Karpas-422 (cell line): Measurements from ENCODE around the gene PTPRG. TPM values are rescaled to one million over a fixed set of nuclear protein-coding genes. Genes with fewer than 3 reads are reported as not detected.

Source experiments
- DNase-seq: peaks from one replicate; pipeline ENCODE4 v3.0.0-alpha.2; 2015
- H2AFZ ChIP-seq: fragments of 200-600 bp; sonication (generic); 2 replicates; pipeline ENCODE4 v1.6.1; 2014; ENCODE audit warnings: antibody characterized with exemption, low read length, mixed read lengths
- H3K27ac ChIP-seq: fragments of 200-600 bp; sonication (generic); 2 replicates; pipeline ENCODE4 v1.5.1; 2014; ENCODE audit warnings: mild to moderate bottlenecking, low read length, moderate library complexity
- H3K27me3 ChIP-seq: fragments of 200-600 bp; sonication (generic); 2 replicates; pipeline ENCODE4 v1.6.1; 2014; ENCODE audit warnings: low read length, mixed read lengths
- H3K36me3 ChIP-seq: fragments of 200-600 bp; sonication (generic); 2 replicates; pipeline ENCODE4 v1.6.1; 2014; ENCODE audit warnings: low read length, mixed read lengths; ENCODE audit not compliant: insufficient read depth
- H3K4me1 ChIP-seq: fragments of 200-600 bp; sonication (generic); 2 replicates; pipeline ENCODE4 v1.6.1; 2014; ENCODE audit warnings: mild to moderate bottlenecking, low read length, mixed read lengths
- H3K4me2 ChIP-seq: fragments of 200-600 bp; sonication (generic); 2 replicates; pipeline ENCODE4 v1.6.1; 2014; ENCODE audit warnings: low read length, low read depth, mild to moderate bottlenecking; ENCODE audit not compliant: poor library complexity, severe bottlenecking
- H3K4me3 ChIP-seq: fragments of 200-600 bp; sonication (generic); 2 replicates; pipeline ENCODE4 v1.5.1; 2014; ENCODE audit warnings: mild to moderate bottlenecking, antibody characterized with exemption, low read length, mixed read lengths
- H3K79me2 ChIP-seq: fragments of 200-600 bp; sonication (generic); 2 replicates; pipeline ENCODE4 v1.6.1; 2014; ENCODE audit warnings: mild to moderate bottlenecking, low read length, mixed read lengths
- H3K9ac ChIP-seq: fragments of 200-600 bp; sonication (generic); 2 replicates; pipeline ENCODE4 v1.6.0; 2014; ENCODE audit warnings: low read length
- H3K9me2 ChIP-seq: fragments of 200-600 bp; sonication (generic), shearing (Covaris generic); replicated peaks from 2 replicates; pipeline ENCODE4 v1.6.0; 2014; ENCODE audit warnings: mild to moderate bottlenecking, low read length, moderate library complexity; ENCODE audit not compliant: insufficient read depth
- H3K9me3 ChIP-seq: fragments of 300-700, 200-600 bp; sonication (generic); 2 replicates; pipeline ENCODE4 v1.6.1; 2014; ENCODE audit warnings: low read length, mixed read lengths
- H4K20me1 ChIP-seq: fragments of 200-600 bp; sonication (generic); 2 replicates; pipeline ENCODE4 v1.6.1; 2014; ENCODE audit warnings: mild to moderate bottlenecking, antibody characterized with exemption, low read length, low read depth; ENCODE audit not compliant: insufficient read depth
- total RNA-seq: library from RNA; depleted of rRNA; stranded (reverse); fragments of >200 nt; shearing (Covaris generic); gene quantifications from 2 replicates; pipeline ENCODE4 v1.2.3, GENCODE V29; 2014; ENCODE audit warnings: low replicate concordance

Gene PTPRG
- total RNA-seq, 1 experiment from 2014 or later: not detected

DNA sequence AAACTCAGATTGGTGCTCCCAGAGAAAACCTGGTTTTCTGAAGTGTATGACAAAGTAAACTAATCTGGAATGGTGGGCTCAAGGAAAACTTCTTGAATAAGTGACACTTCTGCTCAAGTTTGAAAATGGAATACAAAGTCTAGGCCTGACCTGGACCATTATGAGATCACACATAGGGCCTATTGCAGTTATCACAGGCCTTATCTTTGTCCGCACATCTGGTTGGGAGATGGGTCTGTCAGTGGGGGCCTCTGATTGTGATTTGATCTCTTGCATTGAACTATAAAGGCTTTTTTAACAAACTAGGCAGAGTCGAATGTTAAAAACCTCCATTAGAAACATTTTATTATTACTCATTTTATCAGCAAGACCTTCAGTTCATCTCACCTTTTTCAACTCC lies 405.6 kb downstream of the PTPRG start:
- Histone ChIP-seq H4K20me1 (no peaks in the 10 kb centered on the region), H2AFZ (no peak overlapping the region), H3K4me3 (no peak overlapping the region), H3K36me3 (no peaks in the 10 kb centered on the region), H3K9ac (no peak overlapping the region), H3K4me1 (no peaks in the 10 kb centered on the region), H3K27ac (no peak overlapping the region), H3K9me2 (no peaks in the 10 kb centered on the region), H3K9me3 (no peaks in the 10 kb centered on the region), H3K27me3 (no peaks in the 10 kb centered on the region), H3K4me2 (no peak overlapping the region), H3K79me2 (no peaks in the 10 kb centered on the region)
- DNase-seq: no peak

GRCh38 chr3:61967937-61968336 lies 406.6 kb downstream of the PTPRG start:
- no peak overlapping the region for H3K4me3 ChIP-seq
- H2AFZ ChIP-seq: no peak overlapping the region
- no peak overlapping the region for H3K9ac ChIP-seq
- no peaks in the 10 kb centered on the region for H3K27me3 ChIP-seq
- H3K79me2 ChIP-seq: no peaks in the 10 kb centered on the region
- no peak for DNase-seq
- H3K36me3 ChIP-seq: no peaks in the 10 kb centered on the region
- no peak overlapping the region for H3K27ac ChIP-seq
- H3K9me3 ChIP-seq: no peaks in the 10 kb centered on the region
- H3K9me2 ChIP-seq: no peaks in the 10 kb centered on the region
- no peaks in the 10 kb centered on the region for H4K20me1 ChIP-seq
- H3K4me2 ChIP-seq: no peak overlapping the region
- no peaks in the 10 kb centered on the region for H3K4me1 ChIP-seq

GRCh38 chr3:61974662-61975061 lies 413.3 kb downstream of the PTPRG start:
- H3K9me2 ChIP-seq: no peaks in the 10 kb centered on the region
- H3K79me2 ChIP-seq: no peaks in the 10 kb centered on the region
- H3K27ac ChIP-seq: no peak overlapping the region
- H3K9me3 ChIP-seq: no peaks in the 10 kb centered on the region
- no peaks in the 10 kb centered on the region for H4K20me1 ChIP-seq
- H3K9ac ChIP-seq: no peak overlapping the region
- no peaks in the 10 kb centered on the region for H3K27me3 ChIP-seq
- no peak for DNase-seq
- H3K4me2 ChIP-seq: no peak overlapping the region
- H2AFZ ChIP-seq: no peak overlapping the region
- H3K4me1 ChIP-seq: no peaks in the 10 kb centered on the region
- H3K36me3 ChIP-seq: no peaks in the 10 kb centered on the region
- H3K4me3 ChIP-seq: no peak overlapping the region

- no peaks in the 10 kb centered on the region for H3K36me3 ChIP-seq
- no peak for DNase-seq
- H3K27me3 ChIP-seq: no peaks in the 10 kb centered on the region
- no peaks in the 10 kb centered on the region for H3K9me3 ChIP-seq
- H3K4me3 ChIP-seq: no peak overlapping the region
- H3K4me1 ChIP-seq: no peaks in the 10 kb centered on the region
- no peak overlapping the region for H3K4me2 ChIP-seq
- no peak overlapping the region for H3K9ac ChIP-seq
- no peaks in the 10 kb centered on the region for H3K9me2 ChIP-seq
- H4K20me1 ChIP-seq: no peaks in the 10 kb centered on the region
- H3K79me2 ChIP-seq: no peaks in the 10 kb centered on the region
- no peak overlapping the region for H3K27ac ChIP-seq
- H2AFZ ChIP-seq: no peak overlapping the region
Measured at GRCh38 chr3:61975199-61975598, 413.8 kb downstream of the PTPRG start.

GRCh38 chr3:61975936-61976335 lies 414.6 kb downstream of the PTPRG start:
- H3K9me3 ChIP-seq: no peaks in the 10 kb centered on the region
- no peaks in the 10 kb centered on the region for H3K36me3 ChIP-seq
- H3K27ac ChIP-seq: no peak overlapping the region
- H3K27me3 ChIP-seq: no peaks in the 10 kb centered on the region
- no peaks in the 10 kb centered on the region for H3K4me1 ChIP-seq
- no peak overlapping the region for H3K9ac ChIP-seq
- H4K20me1 ChIP-seq: no peaks in the 10 kb centered on the region
- H3K4me2 ChIP-seq: no peak overlapping the region
- H3K79me2 ChIP-seq: no peaks in the 10 kb centered on the region
- no peaks in the 10 kb centered on the region for H3K9me2 ChIP-seq
- no peak overlapping the region for H2AFZ ChIP-seq
- H3K4me3 ChIP-seq: no peak overlapping the region
- no peak for DNase-seq

DNA sequence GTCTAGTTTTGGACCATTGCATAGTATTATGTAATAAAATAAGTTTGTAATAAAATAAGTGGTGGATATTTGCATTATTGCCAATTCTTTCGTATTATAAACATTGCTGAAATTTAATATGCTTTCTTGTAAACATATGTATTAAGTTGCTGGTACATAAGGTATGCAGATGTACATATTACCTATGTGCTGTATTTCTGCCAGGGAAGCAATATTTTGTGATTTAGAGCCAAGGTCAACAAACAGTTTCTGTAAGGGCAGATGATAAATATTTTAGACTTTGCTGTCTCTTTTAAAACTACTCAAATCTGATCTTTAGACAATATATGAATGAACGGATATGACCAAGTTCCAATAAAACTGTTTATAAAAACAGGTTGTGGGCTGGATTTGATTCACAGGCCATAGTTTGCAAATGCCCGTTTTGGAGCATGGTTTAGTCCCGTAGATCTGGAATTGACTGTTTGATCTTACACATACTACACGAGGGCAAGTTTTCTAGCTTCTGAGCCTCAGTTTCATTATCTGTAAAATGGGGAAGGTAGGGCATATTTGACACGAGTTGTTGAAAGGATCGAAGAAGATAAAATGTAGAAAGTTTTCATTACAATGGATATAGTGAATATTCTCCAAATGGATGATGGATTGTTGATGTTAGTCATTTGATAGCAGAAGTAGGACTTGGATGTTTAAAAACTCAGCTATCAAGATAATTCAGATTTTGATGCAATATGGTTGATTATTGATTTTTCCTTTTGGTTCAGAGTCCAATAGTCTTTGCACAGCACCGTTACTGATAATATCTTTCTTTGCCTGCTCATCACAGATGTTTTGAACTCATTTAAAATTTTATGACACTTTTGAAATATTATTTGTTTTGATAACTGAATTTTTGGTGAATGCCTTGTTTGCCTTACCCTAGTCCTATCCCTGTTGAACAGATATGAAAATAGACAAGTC lies 417.4 kb downstream of the PTPRG start:
- no peaks in the 10 kb centered on the region for H3K79me2 ChIP-seq
- no peak overlapping the region for H3K4me2 ChIP-seq
- H3K4me1 ChIP-seq: no peaks in the 10 kb centered on the region
- no peaks in the 10 kb centered on the region for H4K20me1 ChIP-seq
- no peaks in the 10 kb centered on the region for H3K36me3 ChIP-seq
- no peak overlapping the region for H3K27ac ChIP-seq
- H3K27me3 ChIP-seq: no peaks in the 10 kb centered on the region
- H3K4me3 ChIP-seq: no peak overlapping the region
- H3K9me2 ChIP-seq: no peaks in the 10 kb centered on the region
- DNase-seq: no peak
- H3K9me3 ChIP-seq: no peaks in the 10 kb centered on the region
- H3K9ac ChIP-seq: no peak overlapping the region
- no peak overlapping the region for H2AFZ ChIP-seq

- H3K9ac ChIP-seq: no peak overlapping the region
- no peak overlapping the region for H2AFZ ChIP-seq
- no peaks in the 10 kb centered on the region for H3K4me1 ChIP-seq
- no peaks in the 10 kb centered on the region for H3K9me3 ChIP-seq
- no peaks in the 10 kb centered on the region for H3K27me3 ChIP-seq
- no peak overlapping the region for H3K4me3 ChIP-seq
- no peaks in the 10 kb centered on the region for H3K79me2 ChIP-seq
- H4K20me1 ChIP-seq: no peaks in the 10 kb centered on the region
- no peaks in the 10 kb centered on the region for H3K9me2 ChIP-seq
- no peak for DNase-seq
- H3K4me2 ChIP-seq: no peak overlapping the region
- H3K27ac ChIP-seq: no peak overlapping the region
- no peaks in the 10 kb centered on the region for H3K36me3 ChIP-seq
Measured at GRCh38 chr3:61979638-61980037, 418.3 kb downstream of the PTPRG start.

- H3K79me2 ChIP-seq: no peaks in the 10 kb centered on the region
- H3K9me2 ChIP-seq: no peaks in the 10 kb centered on the region
- no peaks in the 10 kb centered on the region for H4K20me1 ChIP-seq
- H3K27me3 ChIP-seq: no peaks in the 10 kb centered on the region
- H3K9me3 ChIP-seq: no peaks in the 10 kb centered on the region
- no peaks in the 10 kb centered on the region for H3K36me3 ChIP-seq
- H3K27ac ChIP-seq: no peak overlapping the region
- H3K9ac ChIP-seq: no peak overlapping the region
- no peak for DNase-seq
- H2AFZ ChIP-seq: no peak overlapping the region
- no peak overlapping the region for H3K4me3 ChIP-seq
- no peak overlapping the region for H3K4me2 ChIP-seq
- H3K4me1 ChIP-seq: no peaks in the 10 kb centered on the region
Measured at GRCh38 chr3:61980041-61980440, 418.7 kb downstream of the PTPRG start.
